Measurements from ENCODE around the gene FBXW5.

The FBXW5 gene

DNA sequence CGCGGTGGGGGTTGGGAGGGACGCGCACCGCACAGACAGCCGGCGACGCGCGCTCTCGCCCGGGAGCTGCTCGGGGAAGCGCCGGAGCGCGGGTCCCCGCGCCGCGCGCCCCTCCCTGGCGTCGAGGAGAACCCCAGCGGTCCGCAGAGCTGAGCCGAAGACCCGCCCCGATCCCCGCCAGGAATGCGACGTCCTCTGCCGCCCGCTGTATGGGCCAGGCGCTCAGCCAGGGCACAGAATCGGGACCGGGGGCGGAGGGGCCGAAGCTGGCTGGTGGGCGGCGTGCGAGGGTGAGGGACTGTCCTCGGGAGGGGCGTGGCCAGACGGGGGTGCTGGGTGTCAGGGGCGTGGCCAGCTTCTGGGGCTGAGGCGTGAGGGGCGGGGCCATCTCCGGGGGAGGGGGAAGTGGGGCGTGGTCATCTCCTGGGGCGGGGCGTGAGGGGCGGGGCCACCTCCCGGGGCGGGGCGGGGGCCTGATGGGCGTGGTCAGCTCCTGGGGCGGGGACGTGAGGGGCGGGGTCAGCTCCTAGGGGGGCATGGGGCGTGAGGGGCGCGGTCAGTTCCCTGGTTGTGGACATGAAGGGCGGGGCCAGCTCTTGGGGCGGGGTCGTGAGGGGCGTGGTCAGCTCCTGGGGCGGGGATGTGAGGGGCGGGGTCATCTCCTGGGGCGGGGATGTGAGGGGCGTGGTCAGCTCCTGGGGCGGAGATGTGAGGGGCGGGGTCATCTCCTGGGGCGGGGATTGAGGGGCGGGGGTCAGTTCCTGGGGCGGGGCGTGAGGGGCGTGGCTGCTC is 33.7 kb upstream of the FBXW5 start:
- peak; percentile 46 for DNase-seq

DNA sequence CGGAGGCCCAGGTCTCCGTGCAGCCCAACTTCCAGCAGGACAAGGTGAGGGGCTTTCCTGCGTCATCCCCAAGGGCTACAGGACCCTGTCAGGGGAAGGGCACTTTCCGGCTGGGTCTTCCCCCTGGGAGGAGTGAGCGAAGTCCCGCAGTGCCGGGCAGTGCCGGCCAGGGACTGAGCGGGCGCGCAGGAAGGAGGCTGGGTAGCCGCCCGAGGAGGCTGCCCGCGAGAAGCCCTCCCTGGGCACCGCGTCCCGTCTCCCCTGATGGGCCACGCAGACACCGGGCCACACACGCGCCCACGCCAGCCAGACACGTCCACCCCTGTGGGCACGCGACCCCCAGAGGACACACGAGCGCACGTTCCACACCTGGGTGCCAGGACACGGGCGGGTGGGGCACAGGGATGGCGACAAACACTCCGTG is 33.1 kb upstream of the FBXW5 start:
- no peak for DNase-seq

- no peak for DNase-seq
Observed at GRCh38 chr9:136977223-136977622, 32.7 kb upstream of the FBXW5 start, which contains the start of gene PTGDS. TSS of gene PTGDS (plus strand) at chr9:136977504. CDS start at chr9:136977579, 75 bp downstream.

DNA sequence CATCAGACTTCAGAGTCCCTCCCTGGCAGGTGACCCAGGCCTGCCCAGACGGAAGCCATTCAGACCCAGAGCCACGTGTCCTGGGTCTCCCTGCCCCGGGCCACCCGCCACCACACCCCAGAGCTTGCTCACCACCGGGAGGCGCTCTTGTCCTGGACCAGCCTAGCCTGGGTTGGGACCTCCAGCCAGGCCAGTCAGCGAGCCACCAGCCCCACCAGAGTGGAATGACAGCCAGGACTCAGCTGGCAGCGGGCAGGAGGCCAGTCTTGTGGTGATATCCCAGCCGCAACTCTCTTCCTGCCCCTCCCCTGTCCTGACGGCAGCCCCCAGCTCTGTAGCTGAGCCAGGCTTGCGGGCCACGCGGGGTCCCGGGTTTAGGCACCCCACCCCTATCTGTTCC is 31.1 kb upstream of the FBXW5 start:
- peak; percentile 14 for DNase-seq

DNA sequence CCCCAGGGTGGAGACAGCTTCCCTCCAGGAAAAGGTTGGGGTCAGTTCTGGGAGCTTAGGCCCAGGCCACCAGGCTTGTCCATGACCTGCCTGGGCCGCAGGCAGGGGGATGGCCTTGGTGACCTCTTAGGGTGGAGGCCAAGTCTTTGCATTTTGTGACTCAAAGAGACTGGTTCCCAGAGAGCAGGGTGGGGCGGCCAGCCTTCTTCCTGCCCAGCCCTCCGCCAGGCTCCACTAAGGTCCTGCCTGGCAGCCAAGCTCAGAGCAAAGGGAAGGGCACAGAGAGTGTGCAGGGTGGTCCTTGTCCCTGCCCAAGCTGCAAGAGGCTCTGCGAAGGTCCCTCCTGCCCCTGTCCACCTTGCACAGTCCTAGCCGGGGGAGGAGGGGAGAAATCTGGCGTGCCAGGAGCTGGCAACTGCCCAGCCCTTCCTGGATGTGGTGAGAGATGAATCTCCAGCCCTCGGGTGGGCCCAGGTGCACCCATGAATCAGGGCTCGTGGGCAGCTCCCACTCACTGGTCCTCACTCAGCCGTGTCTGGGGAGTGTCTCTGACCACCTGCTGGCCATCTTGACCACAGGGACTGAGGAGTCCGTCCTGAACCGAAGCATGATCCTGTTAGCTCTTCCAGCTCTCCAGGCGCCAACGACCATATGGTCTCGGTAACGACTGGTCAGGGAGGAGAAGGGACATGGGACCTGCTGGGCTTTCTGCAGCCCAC is 30.4 kb upstream of the FBXW5 start:
- DNase-seq, result no peak

- DNase-seq, result no peak
Observed at GRCh38 chr9:136973618-136974617, 29.4 kb upstream of the FBXW5 start.

DNA sequence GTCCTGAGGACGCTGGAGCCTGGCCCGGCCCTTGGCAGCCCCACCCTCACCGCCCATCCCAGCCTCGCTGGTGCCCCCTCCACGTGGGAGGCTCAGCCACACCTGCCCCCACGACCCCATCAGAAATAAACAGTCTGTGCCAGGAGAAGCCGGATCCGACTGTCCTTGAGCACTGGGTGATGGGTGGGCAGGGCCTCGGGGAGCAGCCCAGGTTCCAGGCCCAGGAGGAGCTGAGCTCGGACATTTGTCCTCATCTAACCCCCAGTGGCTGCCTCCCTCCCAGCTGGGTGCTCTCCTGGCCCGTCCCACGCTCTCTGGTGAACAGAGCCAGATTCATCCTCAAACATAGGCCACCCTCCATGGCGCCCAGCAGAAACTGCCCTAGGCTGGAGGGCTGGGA is 28.2 kb upstream of the FBXW5 start:
- no peak for DNase-seq

- DNase-seq, result no peak
Observed at GRCh38 chr9:136972335-136972734, 27.8 kb upstream of the FBXW5 start.

DNA sequence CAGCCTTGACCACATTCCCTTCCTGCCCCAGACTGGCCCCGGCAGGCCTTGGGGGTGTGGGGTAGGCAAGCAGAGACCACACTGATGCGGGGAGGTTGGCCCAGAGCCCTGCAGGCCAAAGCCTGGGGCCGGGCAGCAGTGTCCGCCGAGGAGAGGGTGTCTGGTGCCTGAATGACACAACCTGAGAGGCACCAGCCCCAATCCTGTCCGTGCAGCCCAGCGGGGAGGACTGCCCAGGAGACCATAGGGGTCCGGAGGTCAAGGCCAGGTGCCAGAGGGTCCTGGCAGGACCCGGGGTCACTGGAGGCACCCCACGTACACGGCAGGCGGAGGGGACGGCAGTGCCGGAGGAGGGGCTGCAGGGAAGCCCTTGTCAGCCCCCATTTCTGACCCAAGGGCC is 27.2 kb upstream of the FBXW5 start:
- no peak for DNase-seq

DNA sequence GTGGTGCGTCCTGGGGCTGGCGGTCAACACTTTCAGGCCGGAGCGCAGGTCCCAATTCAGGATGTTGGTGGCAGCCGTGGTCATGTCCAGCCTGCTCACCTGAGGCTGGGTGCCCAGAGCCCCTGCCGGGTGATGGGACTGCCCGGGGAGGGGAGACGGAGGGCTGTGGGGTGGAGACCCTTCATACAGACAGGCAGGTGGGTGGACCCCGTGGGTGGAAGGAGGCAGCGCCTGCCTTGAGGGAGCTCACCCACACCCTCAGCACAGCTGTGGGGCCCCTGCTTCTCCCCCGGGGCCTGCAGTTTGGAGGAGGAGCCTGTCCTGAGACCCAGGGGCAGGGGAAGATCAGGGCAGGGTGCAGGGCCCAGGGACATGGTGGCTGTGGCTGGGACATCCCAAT is 25.8 kb upstream of the FBXW5 start:
- DNase-seq, result no peak

DNA sequence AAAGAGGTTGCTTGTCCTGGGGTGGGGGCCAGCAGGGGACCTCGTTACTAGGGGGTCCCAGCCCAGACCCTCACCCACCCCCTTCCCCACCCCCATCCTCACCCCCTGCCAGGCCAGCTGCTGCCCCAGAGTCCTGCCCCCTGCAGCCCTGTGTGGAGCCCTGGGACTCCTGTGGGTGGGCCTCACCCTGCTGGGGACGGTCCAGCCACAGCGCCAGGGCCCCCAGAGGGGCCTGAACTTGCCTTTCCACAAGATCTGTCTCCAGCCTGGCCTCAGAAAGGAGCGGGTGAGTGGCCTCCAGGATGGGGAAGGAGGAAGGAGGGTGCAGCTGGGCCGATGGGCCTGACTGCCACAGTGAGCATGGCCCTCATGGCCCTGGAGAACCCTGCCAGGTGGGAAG is 25.2 kb upstream of the FBXW5 start:
- DNase-seq, result no peak

GRCh38 chr9:136969150-136969549 is 24.6 kb upstream of the FBXW5 start:
- DNase-seq, result no peak

GRCh38 chr9:136968333-136969127 is 24.0 kb upstream of the FBXW5 start:
- no peak for DNase-seq

GRCh38 chr9:136965771-136966484 is 21.4 kb upstream of the FBXW5 start:
- no peak for DNase-seq

GRCh38 chr9:136964833-136965422 is 20.4 kb upstream of the FBXW5 start:
- no peak for DNase-seq

- DNase-seq, result no peak
Observed at GRCh38 chr9:136964171-136964689, 19.7 kb upstream of the FBXW5 start.

GRCh38 chr9:136963751-136964150 is 19.2 kb upstream of the FBXW5 start:
- DNase-seq, result no peak

DNA sequence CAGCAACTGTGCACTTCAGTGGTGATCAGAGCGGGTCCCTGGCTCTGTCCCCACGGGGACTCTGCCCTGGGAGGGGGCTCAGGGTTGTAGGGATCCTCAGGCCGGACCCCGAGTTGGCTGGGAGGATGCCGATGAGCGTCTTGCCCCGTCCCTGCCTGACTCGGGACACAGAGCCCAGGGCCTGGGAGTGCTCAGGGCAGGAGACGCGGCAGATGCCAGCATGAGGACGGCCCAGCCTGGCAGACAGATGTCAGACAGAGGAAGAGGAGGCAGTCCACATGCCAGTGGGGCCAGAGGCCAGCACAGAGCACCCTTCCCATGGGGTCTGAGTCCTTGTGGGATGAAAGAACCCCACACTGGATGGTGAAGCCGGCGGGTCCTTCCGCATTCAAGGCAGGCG is 18.8 kb upstream of the FBXW5 start:
- DNase-seq, result no peak

- DNase-seq, result no peak
Observed at GRCh38 chr9:136962701-136963248, 18.2 kb upstream of the FBXW5 start.

GRCh38 chr9:136962163-136962562 is 17.6 kb upstream of the FBXW5 start:
- DNase-seq, result no peak
